Fibroblast of gingiva (primary cell): ENCODE results near the gene ZNF844.
A peak's percentile ranks its signal among the peaks of the same experiment; 100 is the strongest.
"Not testable (repeated sequence)": the region's sequence is repeated elsewhere in the genome, so short reads cannot be mapped to it uniquely, and the experiment has no call there.

Experiments
- DNase-seq: peaks from one replicate; pipeline ENCODE4 v3.0.0-alpha.2; 2011; ENCODE audit warnings: low read depth

The ZNF844 gene

GRCh38 chr19:12064590-12065538 is at the start of gene ZNF844:
Gene ZNF844 (plus strand): TSS chr19:12064731. CDS start chr19:12064874, 143 bp downstream.
- DNase-seq = peak; percentile 90

GRCh38 chr19:12015015-12015752 is 49.3 kb upstream of the ZNF844 start:
- DNase-seq = no peak

- DNase-seq = no peak
These were observed 48.8 kb upstream of the ZNF844 start for GRCh38 chr19:12015753-12016116.

GRCh38 chr19:12034198-12034597 is 30.3 kb upstream of the ZNF844 start:
- DNase-seq = no peak

DNA sequence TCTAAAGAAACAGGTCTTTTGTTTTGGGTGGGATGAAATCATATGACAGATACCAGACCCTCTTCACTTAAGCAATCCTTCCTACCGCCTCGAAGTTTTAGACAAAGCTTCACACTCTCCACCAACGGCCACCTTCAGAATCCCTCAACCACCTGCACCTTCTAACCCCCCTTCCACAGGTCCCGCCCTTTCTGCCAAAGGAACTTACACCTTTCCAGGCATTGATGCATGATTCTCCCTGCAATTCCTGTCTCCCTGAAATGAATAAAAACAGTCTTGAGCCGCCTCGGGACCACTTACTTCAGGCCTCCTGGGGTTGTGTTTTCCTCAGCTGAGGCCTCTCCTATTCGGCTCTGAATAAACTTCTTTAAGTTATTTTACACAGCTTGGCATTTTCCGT is 29.9 kb upstream of the ZNF844 start:
- DNase-seq = no peak

DNA sequence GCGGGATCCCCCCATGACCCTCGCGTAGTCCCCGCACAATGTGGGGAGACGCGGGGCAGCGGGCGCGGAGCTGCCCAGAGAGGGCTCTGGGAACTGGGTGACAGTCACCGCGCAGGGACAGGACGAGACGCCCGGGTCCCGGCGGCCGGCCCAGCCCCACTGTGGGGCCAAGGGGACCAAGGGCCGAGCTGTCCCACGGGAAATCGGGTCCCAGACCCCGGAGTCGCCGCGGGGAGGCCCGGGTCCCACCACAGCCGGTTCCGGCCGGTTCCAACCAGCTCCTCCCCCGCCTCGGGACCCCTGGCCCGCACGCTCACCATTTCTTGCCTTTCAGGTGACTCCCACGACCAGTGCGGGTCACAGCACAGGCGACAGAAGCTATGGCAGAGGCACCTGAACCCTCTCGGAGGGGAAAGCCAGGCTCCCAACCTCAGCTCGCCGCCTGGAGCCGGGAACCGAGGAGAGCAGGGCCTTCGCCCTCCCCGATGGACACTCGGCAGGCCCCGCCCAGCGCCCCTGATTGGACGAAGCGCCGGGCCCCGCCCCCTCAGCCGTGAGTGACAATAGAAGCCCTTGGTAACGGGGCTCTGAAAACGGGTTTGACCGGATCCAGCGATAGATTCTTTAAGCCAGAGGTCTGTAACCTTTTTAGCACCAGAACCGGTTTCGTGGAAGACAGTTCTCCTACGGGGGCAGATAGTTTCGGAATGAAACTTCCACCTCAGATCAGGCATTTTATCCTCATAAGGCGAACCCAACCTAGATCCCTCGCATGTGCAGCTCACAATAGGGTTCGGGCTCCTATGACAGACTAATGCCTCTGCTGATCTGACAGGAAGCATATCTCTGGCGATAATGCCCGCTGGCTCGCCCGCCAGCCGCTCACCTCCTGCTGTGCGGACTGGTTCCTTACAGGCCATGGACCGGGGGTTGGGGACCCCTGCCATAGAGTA is 29.0 kb upstream of the ZNF844 start, which contains the start of gene ZNF433:
Gene ZNF433, minus strand, starts transcription at position 460 of the 953 bp plus-strand sequence. Its CDS starts 140 bp downstream, at position 320.
- DNase-seq = peak; percentile 83

DNA sequence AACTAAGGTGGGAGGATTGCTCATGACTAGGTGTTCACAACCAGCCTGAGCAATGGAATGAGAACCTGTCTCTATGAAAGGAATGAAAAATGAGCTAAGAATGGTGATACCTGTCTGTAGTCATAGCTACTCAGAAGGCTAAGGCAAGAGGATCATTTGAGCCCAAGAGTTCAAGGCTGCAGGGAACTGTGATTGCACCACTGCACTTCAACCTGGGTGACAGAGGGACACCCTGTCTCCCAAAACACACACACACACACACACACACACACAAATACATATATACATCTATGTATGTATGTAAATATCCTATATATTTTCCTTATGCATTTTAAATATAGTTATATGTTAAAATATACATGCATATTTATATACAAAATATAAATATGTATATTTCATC is 21.6 kb upstream of the ZNF844 start:
- no peak for DNase-seq

DNA sequence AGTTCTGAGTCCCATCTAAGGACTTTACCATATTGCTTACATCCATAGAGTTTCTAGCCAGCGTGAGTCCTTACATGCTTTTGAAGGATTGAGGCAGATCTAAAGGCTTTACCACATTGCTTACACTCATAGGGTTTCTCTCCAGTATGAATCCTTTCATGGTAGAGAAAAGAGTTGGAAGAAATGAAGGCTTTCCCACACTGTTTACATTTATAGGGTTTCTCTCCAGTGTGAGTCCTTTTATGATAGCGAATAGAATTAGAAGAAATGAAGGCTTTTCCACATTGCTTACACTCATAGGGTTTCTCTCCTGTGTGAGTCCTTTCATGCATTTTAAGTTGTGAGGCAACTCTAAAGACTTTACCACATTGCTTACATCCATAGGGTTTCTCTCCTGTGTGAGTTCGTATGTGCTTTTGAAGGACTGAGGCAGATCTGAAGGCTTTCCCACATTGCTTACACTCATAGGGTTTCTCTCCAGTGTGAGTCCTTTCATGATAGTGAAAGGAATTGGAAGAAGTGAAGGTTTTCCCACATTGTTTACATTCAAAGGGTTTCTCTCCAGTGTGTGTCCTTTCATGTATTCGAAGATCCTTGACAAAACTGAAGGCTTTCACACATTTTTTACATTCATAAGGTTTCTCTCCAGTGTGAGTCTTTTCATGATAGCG is 20.6 kb upstream of the ZNF844 start:
- no peak for DNase-seq

GRCh38 chr19:12047868-12048267 is 16.7 kb upstream of the ZNF844 start:
- DNase-seq = no peak

DNA sequence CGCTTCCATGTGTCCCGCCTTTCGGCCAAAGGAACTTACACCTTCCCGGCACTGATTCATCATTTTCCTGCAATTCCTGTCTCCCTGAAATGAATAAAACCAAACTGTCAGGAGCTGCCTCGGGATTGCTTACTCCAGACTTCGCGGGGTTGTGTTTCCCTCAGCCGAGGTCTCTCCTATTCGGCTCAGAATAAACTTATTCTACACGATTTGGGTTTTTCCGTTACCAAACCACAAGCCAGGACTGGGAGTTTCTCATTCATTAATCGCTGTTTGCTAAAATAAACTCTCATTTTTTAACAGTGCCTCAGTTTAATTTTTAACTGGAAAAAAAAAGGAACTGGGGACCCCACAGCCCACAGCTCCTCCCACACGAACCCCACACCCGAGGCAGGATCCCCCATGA is 12.4 kb upstream of the ZNF844 start:
- DNase-seq = no peak

GRCh38 chr19:12052497-12053169 is 11.9 kb upstream of the ZNF844 start, which contains the start of gene ZNF878:
Gene ZNF878 (minus strand): TSS chr19:12052961. CDS start chr19:12052801, 160 bp downstream.
- peak; percentile 76 for DNase-seq

DNA sequence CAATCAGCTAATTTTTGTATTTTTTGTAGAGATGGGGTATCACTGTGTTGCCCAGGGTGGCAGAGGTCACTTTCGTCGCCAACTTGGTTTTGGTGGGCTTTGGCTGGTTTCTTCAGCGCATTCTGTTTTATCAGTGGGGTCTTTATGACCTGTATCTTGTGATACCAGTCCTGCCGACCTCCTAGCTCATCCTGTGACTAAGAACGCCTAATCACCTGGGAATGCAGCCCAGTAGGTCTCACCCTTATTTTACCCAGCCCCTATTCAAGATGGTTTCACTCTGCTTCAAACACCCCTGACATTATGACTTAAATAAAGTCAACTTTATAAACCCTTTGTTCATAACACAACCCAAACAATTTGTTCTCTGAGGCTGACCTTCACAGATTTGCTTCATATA is 8.7 kb upstream of the ZNF844 start:
- no peak for DNase-seq

DNA sequence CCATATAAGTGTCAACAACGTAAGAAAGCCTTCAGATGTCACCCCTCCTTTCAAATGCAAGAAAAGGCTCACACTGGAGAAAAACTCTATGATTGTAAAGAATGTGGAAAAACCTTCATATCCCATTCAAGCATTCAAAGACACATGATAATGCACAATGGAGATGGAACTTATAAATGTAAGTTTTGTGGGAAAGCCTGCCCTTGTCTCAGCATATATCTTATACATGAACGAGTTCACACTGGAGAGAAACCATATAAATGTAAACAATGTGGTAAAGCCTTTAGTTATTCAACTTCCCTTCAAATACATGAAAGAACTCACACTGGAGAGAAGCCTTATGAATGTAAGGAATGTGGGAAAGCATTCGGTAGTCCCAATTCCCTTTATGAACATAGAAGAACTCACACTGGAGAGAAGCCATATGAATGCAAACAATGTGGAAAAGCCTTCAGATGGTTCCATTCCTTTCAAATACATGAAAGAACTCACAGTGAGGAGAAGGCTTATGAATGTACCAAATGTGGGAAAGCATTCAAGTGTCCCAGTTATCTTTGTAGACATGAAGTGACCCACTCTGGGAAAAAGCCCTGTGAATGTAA is 11.1 kb downstream of the ZNF844 start:
- no peak for DNase-seq

GRCh38 chr19:12076331-12076730 is 11.8 kb downstream of the ZNF844 start:
- DNase-seq = not testable (repeated sequence)

GRCh38 chr19:12077375-12077774 is 12.8 kb downstream of the ZNF844 start:
- DNase-seq = no peak

DNA sequence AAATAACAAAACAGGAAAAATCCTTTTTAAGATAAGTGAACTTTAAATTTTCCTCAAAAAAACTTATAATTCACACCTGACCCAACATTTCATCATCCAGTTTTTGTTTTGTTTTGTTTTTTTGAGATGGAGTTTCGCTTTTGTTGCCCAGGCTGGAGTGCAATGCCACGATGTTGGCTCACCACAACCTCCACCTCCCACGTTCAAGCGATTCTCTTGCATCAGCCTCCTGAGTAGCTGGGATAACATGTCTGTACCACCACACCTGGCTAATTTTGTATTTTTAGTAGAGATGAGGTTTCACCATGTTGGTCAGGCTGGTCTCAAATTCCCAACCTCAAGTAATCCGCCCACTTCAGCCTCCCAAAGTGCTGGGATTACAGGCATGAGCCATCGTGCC is 18.8 kb downstream of the ZNF844 start:
- not testable (repeated sequence) for DNase-seq

DNA sequence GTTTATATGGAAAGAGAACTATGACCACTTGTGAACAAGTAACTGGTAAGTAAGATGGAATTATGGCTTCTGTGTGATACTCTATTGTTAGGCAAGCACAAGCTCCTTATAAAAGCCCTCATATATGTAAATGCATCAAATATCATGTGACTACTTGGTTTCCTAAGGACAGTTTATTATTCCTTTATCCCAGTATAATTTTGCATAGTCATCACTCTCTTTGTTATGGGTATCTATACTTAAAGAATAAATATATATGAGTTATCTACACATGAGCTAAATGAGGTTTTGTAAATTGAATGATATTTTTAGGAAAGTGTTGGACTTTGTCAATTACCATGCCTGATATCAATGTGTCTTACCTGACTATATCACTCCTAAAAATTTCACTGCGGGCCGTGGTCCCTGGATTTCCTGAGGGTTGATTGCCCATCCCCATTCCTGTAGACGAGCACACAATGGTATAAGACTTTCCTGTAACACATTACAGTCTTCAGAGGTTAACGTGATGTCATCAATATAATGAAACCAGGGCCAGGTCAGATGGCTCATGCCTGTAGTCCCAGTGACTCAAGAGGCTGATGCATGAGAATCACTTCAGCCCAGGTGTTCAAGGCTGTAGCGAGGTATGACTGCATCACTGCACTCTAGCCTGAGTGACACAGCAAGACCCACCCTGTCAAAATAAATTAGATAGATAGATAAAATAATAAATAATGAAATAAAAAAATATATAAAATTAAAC is 20.7 kb downstream of the ZNF844 start:
- no peak for DNase-seq

- peak; percentile 53 for DNase-seq
These were observed 26.3 kb downstream of the ZNF844 start for GRCh38 chr19:12090807-12091206.
